ENCODE measurements around the gene ANKMY2.

DNA sequence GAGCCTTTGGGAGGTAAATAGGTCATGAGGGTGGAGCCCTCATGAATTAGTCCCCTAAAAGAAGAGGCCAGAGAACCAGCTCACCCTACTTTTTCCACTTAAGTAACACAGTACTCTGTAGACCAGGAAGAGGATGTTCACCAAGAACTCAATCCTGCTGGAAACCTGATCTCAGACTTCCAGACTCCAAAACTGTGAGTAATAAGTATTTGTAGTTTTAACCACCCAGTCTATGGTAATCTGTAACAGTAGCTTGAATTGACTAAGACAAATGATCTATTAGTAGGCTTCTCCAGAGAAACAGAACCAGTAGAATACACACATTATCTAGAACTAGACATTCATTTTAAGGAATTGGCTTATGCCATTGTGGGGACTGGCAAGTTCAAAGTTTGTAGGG lies 51.5 kb downstream of the ANKMY2 start:
- no peak for TF ChIP-seq EP300 (IDR thresholded peaks at IDR 0.05)
- TF ChIP-seq CTCF (IDR thresholded peaks at IDR 0.05) = no peak

All from suprapubic skin (tissue), 3 donors.